WTC11 (cell line): ENCODE data around the gene ITPRID1. TPM values are rescaled to one million over a fixed set of nuclear protein-coding genes. Genes with fewer than 3 reads are reported as not detected.
A peak's percentile ranks its signal among the peaks of the same experiment; 100 is the strongest.

Source experiments
- ATAC-seq: fragments of 200-7000 bp; cut with Tn5 transposase; 2 replicates; pipeline ENCODE4 v1.10.0; 2021; ENCODE audit warnings: mild to moderate bottlenecking, moderate library complexity
- CTCF ChIA-PET: fragments of 300-600 bp; sonication (Branson Sonifier 250); formaldehyde crosslinking; loops from one replicate; lab custom pipeline; 2021; ENCODE audit warnings: antibody characterized with exemption; lab: Charles Lee
- POLR2A ChIA-PET: fragments of 350-600 bp; sonication (Branson Sonifier 250); formaldehyde crosslinking; loops from one replicate; lab custom pipeline; 2021; ENCODE audit warnings: antibody characterized with exemption; lab: Charles Lee
- DNase-seq: peaks from one replicate; pipeline ENCODE4 v3.0.0; 2021; ENCODE audit warnings: low spot score
- H3K27ac Mint-ChIP-seq: 2 replicates; pipeline ENCODE4 v1.8.0; 2021; ENCODE audit warnings: mixed read lengths
- H3K27me3 Mint-ChIP-seq: 2 replicates; pipeline ENCODE4 v1.8.0; 2021; ENCODE audit warnings: low read depth, mild to moderate bottlenecking, moderate library complexity, mixed read lengths
- H3K36me3 Mint-ChIP-seq: 2 replicates; pipeline ENCODE4 v1.8.0; 2021; ENCODE audit warnings: mixed read lengths
- H3K4me1 Mint-ChIP-seq: 2 replicates; pipeline ENCODE4 v1.8.0; 2022; ENCODE audit warnings: mixed read lengths
- H3K4me3 Mint-ChIP-seq: 2 replicates; pipeline ENCODE4 v1.8.0; 2021; ENCODE audit warnings: mild to moderate bottlenecking, moderate library complexity, mixed read lengths
- H3K9me3 Mint-ChIP-seq: 2 replicates; pipeline ENCODE4 v1.8.0; 2021; ENCODE audit warnings: mixed read lengths
- CBFB ChIP-seq: sonication (generic); formaldehyde crosslinking; IDR thresholded peaks from 2 replicates; pipeline ENCODE4 v1.8.1; 2022; ENCODE audit warnings: mild to moderate bottlenecking, low read depth, missing genetic modification reagents
- ETV6 ChIP-seq: sonication (generic); formaldehyde crosslinking; IDR thresholded peaks from 2 replicates; pipeline ENCODE4 v1.8.1; 2022; ENCODE audit warnings: mild to moderate bottlenecking, missing genetic modification reagents
- FOXJ3 ChIP-seq: sonication (generic); formaldehyde crosslinking; IDR thresholded peaks from 2 replicates; pipeline ENCODE4 v1.9.0; 2021; ENCODE audit warnings: missing genetic modification reagents, mild to moderate bottlenecking, borderline replicate concordance
- GTF2I ChIP-seq: fragments of 250-450 bp; sonication (Bioruptor Pico); conservative IDR thresholded peaks from 2 replicates; pipeline ENCODE4 v1.4.0; 2021; ENCODE audit warnings: mild to moderate bottlenecking
- IRF2 ChIP-seq: sonication (generic); formaldehyde crosslinking; IDR thresholded peaks from 2 replicates; pipeline ENCODE4 v1.8.0; 2022; ENCODE audit warnings: low read depth, missing genetic modification reagents, borderline replicate concordance
- NFE2L1 ChIP-seq: sonication (generic); formaldehyde crosslinking; IDR thresholded peaks from 2 replicates; pipeline ENCODE4 v1.8.1; 2023; ENCODE audit warnings: missing genetic modification reagents
- NR2C2 ChIP-seq: sonication (generic); formaldehyde crosslinking; IDR thresholded peaks from 2 replicates; pipeline ENCODE4 v1.8.0; 2022; ENCODE audit warnings: mild to moderate bottlenecking, missing genetic modification reagents
- NR3C1 ChIP-seq: sonication (generic); formaldehyde crosslinking; conservative IDR thresholded peaks from 2 replicates; pipeline ENCODE4 v1.8.1; 2023; ENCODE audit warnings: low read depth, mild to moderate bottlenecking, missing genetic modification reagents
- RORB ChIP-seq: fragments of 250-450 bp; sonication (Bioruptor Pico); IDR thresholded peaks from 2 replicates; pipeline ENCODE4 v1.9.0; 2021; ENCODE audit warnings: mild to moderate bottlenecking
- SMAD3 ChIP-seq: sonication (generic); formaldehyde crosslinking; IDR thresholded peaks from 2 replicates; pipeline ENCODE4 v1.8.0; 2022; ENCODE audit warnings: missing genetic modification reagents, mild to moderate bottlenecking, borderline replicate concordance
- SMAD4 ChIP-seq: sonication (generic); formaldehyde crosslinking; IDR thresholded peaks from 2 replicates; pipeline ENCODE4 v1.8.0; 2022; ENCODE audit warnings: mild to moderate bottlenecking, missing genetic modification reagents
- ZNF121 ChIP-seq: sonication (generic); formaldehyde crosslinking; IDR thresholded peaks from 2 replicates; pipeline ENCODE4 v1.8.0; 2023; ENCODE audit warnings: missing genetic modification reagents
- ZNF138 ChIP-seq: sonication (generic); formaldehyde crosslinking; conservative IDR thresholded peaks from 2 replicates; pipeline ENCODE4 v1.8.1; 2022; ENCODE audit warnings: mild to moderate bottlenecking, moderate library complexity, missing genetic modification reagents
- ZNF416 ChIP-seq: fragments of 250-450 bp; sonication (Bioruptor Pico); IDR thresholded peaks from 2 replicates; pipeline ENCODE4 v1.9.0; 2021; ENCODE audit warnings: mild to moderate bottlenecking, inconsistent platforms
- ZNF423 ChIP-seq: fragments of 250-450 bp; sonication (Bioruptor Pico); IDR thresholded peaks from 2 replicates; pipeline ENCODE4 v2.1.2; 2022; ENCODE audit warnings: mild to moderate bottlenecking, moderate library complexity
- total RNA-seq: library from RNA; stranded (reverse); gene quantifications from 3 replicates; pipeline ENCODE4 v1.2.3, GENCODE V29; 2021
- TF ChIP-seq, protein P1 (sequence below): sonication (generic); formaldehyde crosslinking; IDR thresholded peaks from 2 replicates; pipeline ENCODE4 v1.8.1; 2023; ENCODE audit warnings: mild to moderate bottlenecking, missing genetic modification reagents
- TF ChIP-seq, protein P2 (sequence below): fragments of 250-450 bp; sonication (Bioruptor Pico); IDR thresholded peaks from 2 replicates; pipeline ENCODE4 v1.9.0; 2021; ENCODE audit warnings: mild to moderate bottlenecking
- TF ChIP-seq, protein P3 (sequence below): sonication (generic); formaldehyde crosslinking; IDR thresholded peaks from 2 replicates; pipeline ENCODE4 v1.8.1; 2022; ENCODE audit warnings: low read depth, missing genetic modification reagents, borderline replicate concordance
- TF ChIP-seq, protein P4 (sequence below): fragments of 250-450 bp; sonication (Bioruptor Pico); IDR thresholded peaks from 2 replicates; pipeline ENCODE4 v1.9.0; 2021; ENCODE audit warnings: moderate library complexity, mild to moderate bottlenecking, inconsistent platforms, borderline replicate concordance
- TF ChIP-seq, protein P5 (sequence below): sonication (generic); formaldehyde crosslinking; conservative IDR thresholded peaks from 2 replicates; pipeline ENCODE4 v1.8.1; 2022; ENCODE audit warnings: mild to moderate bottlenecking, missing genetic modification reagents
- TF ChIP-seq, protein P6 (sequence below): fragments of 250-450 bp; sonication (Bioruptor Pico); IDR thresholded peaks from 2 replicates; pipeline ENCODE4 v2.1.2; 2022; ENCODE audit warnings: mild to moderate bottlenecking, moderate library complexity
- TF ChIP-seq, protein P7 (sequence below): sonication (generic); formaldehyde crosslinking; IDR thresholded peaks from 2 replicates; pipeline ENCODE4 v1.8.0; 2022; ENCODE audit warnings: mild to moderate bottlenecking, missing genetic modification reagents

ITPRID1 gene
- total RNA-seq, 1 experiment from 2014 or later = 0.98 TPM

DNA sequence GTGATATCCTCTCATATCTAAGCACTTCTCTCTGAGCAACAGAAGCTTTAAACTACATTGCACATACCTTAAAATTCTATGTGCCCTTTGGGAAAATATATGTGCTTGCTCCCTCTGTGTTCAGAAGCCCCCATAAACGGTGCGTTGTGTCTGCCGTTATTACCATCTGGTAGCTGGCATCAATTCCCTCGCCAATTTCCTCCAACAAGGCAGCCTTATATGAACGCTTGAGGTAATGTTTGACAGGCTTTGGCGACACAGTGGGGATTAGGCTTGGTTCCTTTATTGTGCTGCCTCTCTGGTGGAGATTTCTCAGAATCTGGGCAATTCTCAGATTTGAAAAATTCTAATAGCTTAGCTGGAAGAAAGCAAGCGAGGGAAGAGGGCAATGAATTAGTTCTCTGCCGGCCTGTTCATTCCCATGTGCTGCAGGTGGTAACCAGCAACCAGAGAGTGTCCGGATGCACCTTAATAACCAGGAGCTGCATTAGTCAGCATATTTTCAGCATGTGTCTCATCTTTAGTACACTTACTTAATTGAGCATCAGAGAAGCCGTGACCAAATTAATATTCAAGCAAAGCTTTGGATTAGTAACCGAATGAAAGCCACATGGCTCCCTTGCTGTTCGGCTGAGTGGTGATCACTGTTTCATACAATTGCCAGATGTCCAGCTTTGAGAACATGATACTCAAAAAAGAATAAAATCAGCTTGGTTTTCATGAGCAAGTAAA, 165.8 kb downstream of the ITPRID1 start:
- no peak for ATAC-seq
- CTCF ChIA-PET = interaction anchor here (1.5 kb wide), 1 partner anchor 16 kb away, joined by 5 read pairs; no protein-coding TSS in a partner anchor
- Mint-ChIP-seq H3K36me3 (no peaks in the 10 kb centered on the region), H3K4me1 (peaks cover 14% of the 10 kb centered on the region), H3K9me3 (no peaks in the 10 kb centered on the region), H3K4me3 (no peak overlapping the region), H3K27ac (no peak overlapping the region), H3K27me3 (peaks cover 10% of the 10 kb centered on the region)
- TF ChIP-seq, protein P1, sequence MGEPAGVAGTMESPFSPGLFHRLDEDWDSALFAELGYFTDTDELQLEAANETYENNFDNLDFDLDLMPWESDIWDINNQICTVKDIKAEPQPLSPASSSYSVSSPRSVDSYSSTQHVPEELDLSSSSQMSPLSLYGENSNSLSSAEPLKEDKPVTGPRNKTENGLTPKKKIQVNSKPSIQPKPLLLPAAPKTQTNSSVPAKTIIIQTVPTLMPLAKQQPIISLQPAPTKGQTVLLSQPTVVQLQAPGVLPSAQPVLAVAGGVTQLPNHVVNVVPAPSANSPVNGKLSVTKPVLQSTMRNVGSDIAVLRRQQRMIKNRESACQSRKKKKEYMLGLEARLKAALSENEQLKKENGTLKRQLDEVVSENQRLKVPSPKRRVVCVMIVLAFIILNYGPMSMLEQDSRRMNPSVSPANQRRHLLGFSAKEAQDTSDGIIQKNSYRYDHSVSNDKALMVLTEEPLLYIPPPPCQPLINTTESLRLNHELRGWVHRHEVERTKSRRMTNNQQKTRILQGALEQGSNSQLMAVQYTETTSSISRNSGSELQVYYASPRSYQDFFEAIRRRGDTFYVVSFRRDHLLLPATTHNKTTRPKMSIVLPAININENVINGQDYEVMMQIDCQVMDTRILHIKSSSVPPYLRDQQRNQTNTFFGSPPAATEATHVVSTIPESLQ (CRISPR knock-in tag) = no peak
- TF ChIP-seq ZNF416 (CRISPR knock-in tag) = no peak
- TF ChIP-seq ZNF121 (CRISPR knock-in tag) = no peak
- TF ChIP-seq, protein P2, sequence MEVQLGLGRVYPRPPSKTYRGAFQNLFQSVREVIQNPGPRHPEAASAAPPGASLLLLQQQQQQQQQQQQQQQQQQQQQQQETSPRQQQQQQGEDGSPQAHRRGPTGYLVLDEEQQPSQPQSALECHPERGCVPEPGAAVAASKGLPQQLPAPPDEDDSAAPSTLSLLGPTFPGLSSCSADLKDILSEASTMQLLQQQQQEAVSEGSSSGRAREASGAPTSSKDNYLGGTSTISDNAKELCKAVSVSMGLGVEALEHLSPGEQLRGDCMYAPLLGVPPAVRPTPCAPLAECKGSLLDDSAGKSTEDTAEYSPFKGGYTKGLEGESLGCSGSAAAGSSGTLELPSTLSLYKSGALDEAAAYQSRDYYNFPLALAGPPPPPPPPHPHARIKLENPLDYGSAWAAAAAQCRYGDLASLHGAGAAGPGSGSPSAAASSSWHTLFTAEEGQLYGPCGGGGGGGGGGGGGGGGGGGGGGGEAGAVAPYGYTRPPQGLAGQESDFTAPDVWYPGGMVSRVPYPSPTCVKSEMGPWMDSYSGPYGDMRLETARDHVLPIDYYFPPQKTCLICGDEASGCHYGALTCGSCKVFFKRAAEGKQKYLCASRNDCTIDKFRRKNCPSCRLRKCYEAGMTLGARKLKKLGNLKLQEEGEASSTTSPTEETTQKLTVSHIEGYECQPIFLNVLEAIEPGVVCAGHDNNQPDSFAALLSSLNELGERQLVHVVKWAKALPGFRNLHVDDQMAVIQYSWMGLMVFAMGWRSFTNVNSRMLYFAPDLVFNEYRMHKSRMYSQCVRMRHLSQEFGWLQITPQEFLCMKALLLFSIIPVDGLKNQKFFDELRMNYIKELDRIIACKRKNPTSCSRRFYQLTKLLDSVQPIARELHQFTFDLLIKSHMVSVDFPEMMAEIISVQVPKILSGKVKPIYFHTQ (CRISPR knock-in tag) = no peak
- TF ChIP-seq SMAD4 (CRISPR knock-in tag) = no peak
- TF ChIP-seq, protein P3, sequence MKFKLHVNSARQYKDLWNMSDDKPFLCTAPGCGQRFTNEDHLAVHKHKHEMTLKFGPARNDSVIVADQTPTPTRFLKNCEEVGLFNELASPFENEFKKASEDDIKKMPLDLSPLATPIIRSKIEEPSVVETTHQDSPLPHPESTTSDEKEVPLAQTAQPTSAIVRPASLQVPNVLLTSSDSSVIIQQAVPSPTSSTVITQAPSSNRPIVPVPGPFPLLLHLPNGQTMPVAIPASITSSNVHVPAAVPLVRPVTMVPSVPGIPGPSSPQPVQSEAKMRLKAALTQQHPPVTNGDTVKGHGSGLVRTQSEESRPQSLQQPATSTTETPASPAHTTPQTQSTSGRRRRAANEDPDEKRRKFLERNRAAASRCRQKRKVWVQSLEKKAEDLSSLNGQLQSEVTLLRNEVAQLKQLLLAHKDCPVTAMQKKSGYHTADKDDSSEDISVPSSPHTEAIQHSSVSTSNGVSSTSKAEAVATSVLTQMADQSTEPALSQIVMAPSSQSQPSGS = no peak
- no peak for TF ChIP-seq FOXJ3 (CRISPR knock-in tag)
- TF ChIP-seq ZNF423 (CRISPR knock-in tag) = no peak
- DNase-seq = no peak
- POLR2A ChIA-PET = no interaction called here

DNA sequence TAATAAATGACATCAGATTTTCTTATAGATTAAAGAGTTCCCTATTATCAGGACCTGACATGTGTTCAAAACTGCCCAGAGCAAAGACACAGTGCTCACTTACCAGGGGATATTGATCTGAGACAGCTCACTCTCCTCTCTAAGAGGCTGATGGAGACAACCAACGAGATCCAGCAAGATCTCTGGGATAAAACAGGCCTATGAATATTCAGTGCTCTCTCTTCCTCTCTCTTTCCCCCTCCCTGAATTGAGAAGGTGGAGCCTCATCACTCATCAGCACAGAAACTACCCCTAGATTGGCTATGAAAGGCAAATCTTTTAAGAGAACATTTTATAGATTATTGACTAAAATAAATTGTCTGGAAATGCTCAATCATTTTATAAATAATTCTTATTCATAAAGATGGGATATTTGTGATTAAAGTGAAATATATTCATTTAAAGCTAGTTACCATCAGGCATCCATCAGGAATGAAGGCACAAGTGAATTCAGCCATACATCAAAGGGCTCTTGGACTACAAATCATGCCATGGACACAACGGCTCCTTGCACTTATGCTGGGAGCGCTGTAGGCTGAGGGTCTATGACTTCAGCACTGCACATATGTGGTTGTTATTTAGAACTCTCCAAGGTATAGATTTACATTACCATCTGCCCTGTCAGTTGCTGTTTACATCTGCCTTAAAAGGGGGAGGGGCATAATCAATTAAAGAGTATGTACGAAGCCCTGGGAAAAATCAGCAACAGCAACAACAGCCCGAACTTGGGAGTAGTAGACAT, 169.7 kb downstream of the ITPRID1 start:
- POLR2A ChIA-PET = no interaction called here
- Mint-ChIP-seq H3K27me3 (peaks cover 13% of the 10 kb centered on the region), H3K36me3 (no peaks in the 10 kb centered on the region)
- CTCF ChIA-PET = no interaction called here
- DNase-seq = no peak
- TF ChIP-seq IRF2 (no peak), ZNF423 (CRISPR knock-in tag) (no peak), GTF2I (CRISPR knock-in tag) (no peak), ETV6 (no peak), CBFB (no peak), SMAD3 (CRISPR knock-in tag) (no peak), NR3C1 (CRISPR knock-in tag) (no peak), NR2C2 (CRISPR knock-in tag) (no peak), ZNF138 (CRISPR knock-in tag) (no peak), RORB (no peak), NFE2L1 (no peak)
- TF ChIP-seq, protein P4, sequence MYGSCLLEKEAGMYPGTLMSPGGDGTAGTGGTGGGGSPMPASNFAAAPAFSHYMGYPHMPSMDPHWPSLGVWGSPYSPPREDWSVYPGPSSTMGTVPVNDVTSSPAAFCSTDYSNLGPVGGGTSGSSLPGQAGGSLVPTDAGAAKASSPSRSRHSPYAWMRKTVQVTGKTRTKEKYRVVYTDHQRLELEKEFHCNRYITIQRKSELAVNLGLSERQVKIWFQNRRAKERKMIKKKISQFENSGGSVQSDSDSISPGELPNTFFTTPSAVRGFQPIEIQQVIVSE (CRISPR knock-in tag) = no peak
- TF ChIP-seq, protein P5, sequence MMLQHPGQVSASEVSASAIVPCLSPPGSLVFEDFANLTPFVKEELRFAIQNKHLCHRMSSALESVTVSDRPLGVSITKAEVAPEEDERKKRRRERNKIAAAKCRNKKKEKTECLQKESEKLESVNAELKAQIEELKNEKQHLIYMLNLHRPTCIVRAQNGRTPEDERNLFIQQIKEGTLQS (CRISPR knock-in tag) = no peak
- TF ChIP-seq, protein P1 (CRISPR knock-in tag) = no peak
- TF ChIP-seq, protein P6, sequence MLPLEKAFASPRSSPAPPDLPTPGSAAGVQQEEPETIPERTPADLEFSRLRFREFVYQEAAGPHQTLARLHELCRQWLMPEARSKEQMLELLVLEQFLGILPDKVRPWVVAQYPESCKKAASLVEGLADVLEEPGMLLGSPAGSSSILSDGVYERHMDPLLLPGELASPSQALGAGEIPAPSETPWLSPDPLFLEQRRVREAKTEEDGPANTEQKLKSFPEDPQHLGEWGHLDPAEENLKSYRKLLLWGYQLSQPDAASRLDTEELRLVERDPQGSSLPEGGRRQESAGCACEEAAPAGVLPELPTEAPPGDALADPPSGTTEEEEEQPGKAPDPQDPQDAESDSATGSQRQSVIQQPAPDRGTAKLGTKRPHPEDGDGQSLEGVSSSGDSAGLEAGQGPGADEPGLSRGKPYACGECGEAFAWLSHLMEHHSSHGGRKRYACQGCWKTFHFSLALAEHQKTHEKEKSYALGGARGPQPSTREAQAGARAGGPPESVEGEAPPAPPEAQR (CRISPR knock-in tag) = no peak
- TF ChIP-seq, protein P7, sequence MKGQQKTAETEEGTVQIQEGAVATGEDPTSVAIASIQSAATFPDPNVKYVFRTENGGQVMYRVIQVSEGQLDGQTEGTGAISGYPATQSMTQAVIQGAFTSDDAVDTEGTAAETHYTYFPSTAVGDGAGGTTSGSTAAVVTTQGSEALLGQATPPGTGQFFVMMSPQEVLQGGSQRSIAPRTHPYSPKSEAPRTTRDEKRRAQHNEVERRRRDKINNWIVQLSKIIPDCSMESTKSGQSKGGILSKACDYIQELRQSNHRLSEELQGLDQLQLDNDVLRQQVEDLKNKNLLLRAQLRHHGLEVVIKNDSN = no peak
- TF ChIP-seq, all 79 proteins: peak for 0
- Mint-ChIP-seq H3K4me1 (peaks cover 34% of the 10 kb centered on the region), H3K4me3 (no peak overlapping the region), H3K27ac (no peak overlapping the region), H3K9me3 (peaks cover 6% of the 10 kb centered on the region)
- ATAC-seq = peak; percentile 55; the same call in 1 of the 2 replicates
